AG04449 (cell line): ENCODE results near the gene GOLGA8O.
"Not testable (repeated sequence)": the region's sequence is repeated elsewhere in the genome, so short reads cannot be mapped to it uniquely, and the experiment has no call there.

Source experiments
- CTCF ChIA-PET: fragments of 350-600 bp; formaldehyde crosslinking; extraction: SDS; loops from one replicate; lab custom pipeline; 2021; ENCODE audit warnings: antibody characterized with exemption; lab: Yijun Ruan, JAX
- POLR2A ChIA-PET: fragments of 400-600, 350-600 bp; formaldehyde crosslinking; extraction: SDS; loops from one replicate; lab custom pipeline; 2020; ENCODE audit warnings: antibody characterized with exemption, inconsistent platforms; lab: Yijun Ruan, JAX
- DNase-seq: peaks from one replicate; pipeline ENCODE4 v3.0.0-alpha.2; 2010; ENCODE audit warnings: low read depth, low spot score
- H3K4me3 ChIP-seq: 2 replicates; pipeline ENCODE4 v1.5.1; 2011; ENCODE audit warnings: low read depth, mild to moderate bottlenecking, control low read depth, low read length

The GOLGA8O gene, protein sequence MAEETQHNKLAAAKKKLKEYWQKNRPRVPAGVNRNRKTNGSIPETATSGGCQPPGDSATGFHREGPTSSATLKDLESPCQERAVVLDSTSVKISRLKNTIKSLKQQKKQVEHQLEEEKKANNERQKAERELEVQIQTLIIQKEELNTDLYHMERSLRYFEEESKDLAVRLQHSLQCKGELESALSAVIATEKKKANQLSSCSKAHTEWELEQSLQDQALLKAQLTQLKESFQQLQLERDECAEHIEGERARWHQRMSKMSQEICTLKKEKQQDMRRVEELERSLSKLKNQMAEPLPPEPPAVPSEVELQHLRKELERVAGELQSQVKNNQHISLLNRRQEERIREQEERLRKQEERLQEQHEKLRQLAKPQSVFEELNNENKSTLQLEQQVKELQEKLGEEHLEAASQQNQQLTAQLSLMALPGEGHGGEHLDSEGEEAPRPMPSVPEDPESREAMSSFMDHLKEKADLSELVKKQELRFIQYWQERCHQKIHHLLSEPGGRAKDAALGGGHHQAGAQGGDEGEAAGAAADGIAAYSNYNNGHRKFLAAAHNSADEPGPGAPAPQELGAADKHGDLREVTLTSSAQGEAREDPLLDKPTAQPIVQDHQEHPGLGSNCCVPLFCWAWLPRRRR

DNA sequence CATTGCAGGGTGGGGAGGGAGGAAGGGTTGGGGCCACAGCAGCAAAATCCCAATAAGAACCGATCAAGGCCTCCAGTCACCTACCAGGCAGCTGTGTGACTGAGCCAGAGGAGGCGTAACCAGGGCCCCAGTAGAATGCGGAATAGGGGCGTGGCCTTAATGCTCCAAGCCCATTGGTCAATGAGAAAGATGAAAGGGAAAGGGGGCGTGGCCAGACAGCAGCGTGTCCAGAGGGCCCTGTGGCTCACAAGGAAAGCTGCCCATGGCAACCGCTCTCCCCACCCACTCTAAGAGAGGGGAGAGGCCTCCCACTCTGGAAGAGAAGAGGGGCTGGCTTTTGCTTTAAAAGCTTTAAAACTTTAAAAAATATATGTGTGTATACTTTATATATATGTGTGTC, at the start of gene GOLGA8O:
Gene GOLGA8O (minus strand): TSS at position 101 of the 400 bp plus-strand sequence. CDS start 98 bp downstream, at position 3.
- POLR2A ChIA-PET, H3K4me3 ChIP-seq: not testable (repeated sequence)

DNA sequence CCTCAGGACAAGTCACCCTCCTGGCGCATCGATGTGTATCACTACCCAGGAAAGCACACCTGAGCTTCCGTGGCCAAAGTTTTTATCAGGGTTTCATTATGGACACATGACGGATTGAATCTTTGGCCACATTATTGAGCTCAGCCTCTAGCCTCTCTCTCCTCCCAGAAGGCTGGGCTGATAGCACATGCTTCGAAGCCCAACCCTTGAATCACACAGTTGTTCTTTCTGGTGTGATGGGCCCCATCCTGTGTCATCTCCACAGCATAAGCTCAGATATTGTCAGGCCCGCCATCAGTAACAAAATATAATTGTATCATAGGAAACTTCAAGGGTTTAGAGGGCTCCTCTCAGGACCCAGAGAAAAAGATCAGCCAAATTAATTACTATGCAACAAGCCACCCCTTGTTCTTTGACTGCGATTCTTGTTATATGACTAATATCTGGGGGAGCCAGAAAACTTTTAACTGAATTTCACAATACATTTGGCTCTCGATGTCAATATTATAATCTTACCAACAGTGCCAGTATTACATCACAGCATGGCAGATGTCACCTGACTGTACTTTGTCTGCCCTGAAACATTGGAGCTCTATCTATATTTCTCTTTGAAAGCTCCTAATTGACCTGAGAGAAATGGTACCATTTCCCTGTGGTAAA, 48.8 kb upstream of the GOLGA8O start:
- DNase-seq, POLR2A ChIA-PET, H3K4me3 ChIP-seq, CTCF ChIA-PET: not testable (repeated sequence)

More for the DNA sequence above, at the start of gene GOLGA8O:
- DNase-seq, CTCF ChIA-PET: not testable (repeated sequence)

DNA sequence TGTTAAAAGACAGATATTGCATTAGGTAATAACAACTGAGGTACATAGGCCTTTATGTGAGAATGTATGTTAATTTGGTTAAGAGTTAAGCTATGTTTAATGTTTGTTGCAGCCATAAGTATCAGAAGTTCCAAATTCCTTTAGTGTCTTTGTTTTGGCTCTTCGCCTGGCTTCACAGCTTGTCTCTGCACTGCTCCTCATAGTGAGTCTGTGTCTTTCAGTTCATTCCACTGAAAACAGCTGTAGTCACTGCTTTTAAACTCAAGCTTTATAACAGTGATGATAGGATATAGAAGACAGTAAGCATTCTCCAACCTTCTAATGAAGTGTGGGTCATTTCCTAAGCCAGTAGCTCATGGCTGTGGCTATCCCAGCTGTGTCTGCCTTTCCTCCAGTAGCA, 47.5 kb upstream of the GOLGA8O start:
- POLR2A ChIA-PET, H3K4me3 ChIP-seq, CTCF ChIA-PET: not testable (repeated sequence)
- DNase-seq = peak; percentile 7

DNA sequence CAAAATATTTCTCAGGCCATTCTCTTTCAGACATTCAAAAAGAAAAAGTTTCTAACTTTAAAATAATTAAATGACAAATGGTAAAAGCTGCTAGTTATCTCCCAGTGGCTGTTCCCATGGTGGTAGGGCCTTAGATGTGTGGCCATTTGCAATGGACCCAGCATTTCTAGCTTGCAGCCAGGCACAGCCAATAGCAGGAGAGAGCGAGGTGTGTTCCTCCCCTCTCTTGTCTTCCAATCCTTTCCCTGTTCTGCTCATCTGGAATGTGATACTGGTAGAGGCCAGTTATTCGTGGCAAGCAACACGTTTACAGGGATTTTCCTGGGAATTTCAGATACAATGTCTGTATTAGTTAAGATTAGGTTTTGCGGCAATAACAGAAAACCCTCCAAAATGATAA, 37.3 kb upstream of the GOLGA8O start:
- CTCF ChIA-PET, POLR2A ChIA-PET, DNase-seq, H3K4me3 ChIP-seq: not testable (repeated sequence)

DNA sequence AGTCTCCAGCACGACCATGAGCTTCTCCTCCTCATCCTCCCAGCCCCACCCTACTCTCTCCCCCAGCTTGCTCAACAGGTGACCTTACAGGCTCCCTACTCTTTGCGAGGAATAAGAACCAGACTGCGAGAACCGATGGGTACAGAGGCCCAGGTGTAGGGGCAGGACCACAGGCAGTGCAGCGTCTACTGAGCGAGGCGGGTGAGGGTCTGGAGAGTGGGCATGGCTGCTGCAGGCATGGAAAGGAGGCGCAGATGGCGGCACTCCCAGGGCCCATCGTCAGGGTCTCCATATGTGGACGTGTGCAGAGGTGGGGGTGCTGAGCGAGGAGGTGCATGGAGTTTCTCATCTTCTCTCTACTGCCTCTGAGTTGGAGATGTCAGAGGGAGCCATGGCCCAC, 31.0 kb upstream of the GOLGA8O start:
- CTCF ChIA-PET, POLR2A ChIA-PET, DNase-seq, H3K4me3 ChIP-seq: not testable (repeated sequence)

DNA sequence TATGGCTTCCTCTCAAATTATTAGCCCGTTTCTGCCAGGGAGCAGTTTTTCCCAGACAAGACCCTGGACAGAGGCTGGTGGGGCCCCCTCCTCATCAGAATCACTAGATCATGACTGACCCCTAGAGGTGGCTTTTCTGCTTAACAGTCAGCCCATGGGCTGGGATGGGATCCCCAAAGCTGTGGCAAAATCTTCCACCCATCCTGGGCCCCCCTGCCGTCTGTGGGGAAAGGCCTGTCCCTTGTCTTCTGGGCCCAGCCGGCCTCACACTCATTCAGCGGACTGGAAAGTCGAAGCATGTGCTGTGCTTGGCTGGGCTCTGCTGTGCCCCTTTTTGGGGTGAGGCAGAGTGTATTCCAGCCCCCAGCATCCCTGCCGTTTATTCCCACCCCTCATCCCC, 27.9 kb upstream of the GOLGA8O start:
- DNase-seq, CTCF ChIA-PET, POLR2A ChIA-PET, H3K4me3 ChIP-seq: not testable (repeated sequence)

DNA sequence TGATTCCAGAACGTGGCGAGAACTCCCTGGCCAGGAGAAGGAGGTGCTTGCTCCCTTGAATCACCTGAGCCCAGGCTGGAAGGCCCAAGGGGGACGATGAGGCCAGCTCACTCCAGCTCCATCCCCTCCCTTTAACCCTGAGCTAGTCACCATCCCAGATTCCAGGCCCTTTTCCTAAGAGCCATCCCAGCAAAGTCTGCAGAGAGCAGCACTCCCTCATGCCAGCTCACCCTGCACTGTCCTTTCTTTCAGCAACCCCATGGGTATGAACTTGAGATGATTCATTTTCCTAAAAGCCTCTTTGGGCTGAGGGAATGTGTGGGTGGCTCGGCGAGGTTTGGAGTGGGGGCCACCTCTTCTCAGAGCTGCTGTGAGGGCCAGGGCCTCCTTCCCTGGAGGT, 26.2 kb upstream of the GOLGA8O start:
- DNase-seq, H3K4me3 ChIP-seq, CTCF ChIA-PET, POLR2A ChIA-PET: not testable (repeated sequence)

DNA sequence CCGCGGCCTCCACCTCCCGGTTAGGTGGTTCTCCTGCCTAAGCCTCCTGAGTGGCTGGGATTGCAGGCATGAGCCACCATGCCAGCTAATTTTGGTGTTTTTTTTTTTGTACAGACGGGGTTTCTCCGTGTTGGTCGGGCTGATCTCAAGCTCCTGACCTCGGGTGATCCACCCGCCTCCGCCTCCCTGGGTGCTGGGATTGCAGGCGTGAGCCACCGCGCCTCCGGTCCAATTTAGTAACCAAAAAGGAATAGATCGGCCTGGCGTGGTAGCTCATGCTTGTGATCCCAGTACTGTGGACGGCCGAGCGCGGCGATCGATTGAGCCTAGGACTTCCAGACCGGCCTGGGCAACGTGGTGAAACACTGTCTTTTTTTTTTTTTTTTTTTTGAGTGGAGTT, 12.6 kb upstream of the GOLGA8O start:
- POLR2A ChIA-PET, DNase-seq, CTCF ChIA-PET, H3K4me3 ChIP-seq: not testable (repeated sequence)

DNA sequence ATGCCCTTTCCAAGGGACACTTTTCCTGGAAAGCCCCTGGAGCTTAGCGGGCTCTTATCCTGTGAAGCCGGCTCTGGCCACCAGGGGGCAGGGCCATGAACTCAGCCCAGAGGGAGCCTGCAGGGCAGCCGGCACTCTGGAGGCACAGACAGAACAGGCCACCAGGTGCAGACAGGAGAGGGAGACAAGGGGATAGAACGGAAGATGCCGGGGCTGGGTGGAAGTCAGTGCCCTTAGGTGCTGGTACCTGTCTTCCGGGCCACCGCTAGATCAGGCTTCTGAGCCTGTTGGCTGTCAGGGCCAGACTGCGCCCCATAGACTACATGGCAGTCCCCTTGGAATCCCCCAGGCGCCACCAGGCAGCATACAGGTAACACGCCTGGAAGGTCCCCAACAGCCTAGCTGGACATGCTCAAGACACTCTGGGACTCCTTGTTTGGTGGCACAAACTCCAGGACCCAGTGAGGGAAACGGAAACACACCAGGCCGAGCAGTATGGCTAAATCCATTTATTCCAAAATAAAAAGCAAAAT, 14.9 kb downstream of the GOLGA8O start:
- CTCF ChIA-PET, H3K4me3 ChIP-seq, DNase-seq, POLR2A ChIA-PET: not testable (repeated sequence)

DNA sequence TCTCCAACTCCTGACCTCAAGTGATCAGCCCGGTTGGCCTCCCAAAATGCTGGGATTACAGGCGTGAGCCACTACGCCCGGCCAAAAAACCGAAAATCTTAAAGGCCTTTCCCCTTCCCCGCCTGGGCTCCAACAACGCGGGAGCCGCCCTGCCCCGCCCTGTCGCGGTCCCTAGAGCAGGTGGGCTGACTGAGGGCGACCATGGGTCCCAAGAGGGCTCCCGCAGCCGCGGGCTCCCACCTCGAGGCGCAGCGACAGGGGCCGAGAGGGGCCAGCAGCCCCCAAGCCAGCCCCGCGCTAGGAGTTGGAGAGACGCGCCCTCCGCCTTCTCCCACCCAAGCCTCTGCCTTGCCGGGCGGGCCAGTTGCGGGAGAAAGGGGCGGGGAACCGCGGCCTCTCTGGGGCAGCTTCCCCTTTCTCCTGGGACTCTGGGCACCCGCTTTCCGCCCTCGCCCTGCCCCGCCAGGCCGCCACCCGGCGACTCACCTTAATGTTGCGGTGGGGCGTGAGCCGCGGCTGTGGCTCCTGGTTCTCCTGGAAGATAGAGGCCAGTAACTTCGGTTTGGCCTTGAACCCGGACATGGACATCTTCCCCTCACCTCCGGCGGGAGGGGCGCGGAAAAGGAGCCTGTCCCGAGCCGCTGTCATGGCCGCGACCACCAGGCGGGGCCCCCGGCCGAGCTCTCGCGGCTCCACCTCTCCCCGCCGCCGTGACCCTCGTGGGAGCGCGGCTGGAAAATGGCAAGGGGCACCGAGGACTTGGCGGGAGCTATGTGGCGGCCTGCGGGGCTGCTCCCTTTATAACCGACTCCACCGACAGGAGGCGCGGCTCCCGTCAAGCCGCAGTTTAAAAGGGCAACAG, 21.1 kb downstream of the GOLGA8O start:
- CTCF ChIA-PET, H3K4me3 ChIP-seq, DNase-seq, POLR2A ChIA-PET: not testable (repeated sequence)

DNA sequence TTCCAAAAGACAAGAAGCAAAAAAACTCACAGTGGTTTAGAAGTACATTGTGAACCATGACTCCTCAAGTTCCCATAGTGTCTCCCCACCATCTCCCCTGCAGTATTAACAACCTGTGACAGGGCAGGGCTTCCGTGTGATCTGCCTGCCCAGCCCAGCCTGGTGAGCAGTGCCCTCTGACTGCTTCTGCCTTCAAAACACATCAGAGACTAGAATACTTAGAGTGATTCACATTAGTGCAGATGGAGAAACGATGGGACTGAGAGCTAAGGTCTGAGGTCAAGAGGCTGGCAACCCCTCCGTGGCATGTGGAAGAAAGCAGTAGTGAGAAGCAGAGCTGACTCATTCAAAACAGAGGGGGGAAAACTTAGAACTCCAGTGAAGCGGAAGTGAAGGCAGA, 27.8 kb downstream of the GOLGA8O start:
- H3K4me3 ChIP-seq, CTCF ChIA-PET, POLR2A ChIA-PET, DNase-seq: not testable (repeated sequence)

DNA sequence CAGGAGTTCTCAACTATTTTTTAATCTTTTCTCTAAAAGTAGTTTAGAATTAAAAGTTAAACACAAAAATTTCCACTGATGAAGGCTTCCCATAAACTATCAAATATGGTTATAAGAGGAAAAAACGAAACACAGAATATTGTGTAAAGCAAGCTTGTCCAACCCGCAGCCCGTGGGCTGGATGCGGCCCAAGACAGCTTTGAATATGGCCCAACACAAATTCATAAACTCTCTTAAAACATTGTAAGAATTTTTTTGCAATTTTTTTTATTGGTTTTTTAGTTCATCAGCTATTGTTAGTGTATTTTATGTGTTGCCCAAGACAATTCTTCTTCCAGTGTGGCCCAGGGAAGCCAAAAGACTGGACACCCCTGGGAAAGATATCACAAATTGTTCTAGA, 28.9 kb downstream of the GOLGA8O start:
- POLR2A ChIA-PET, CTCF ChIA-PET, DNase-seq, H3K4me3 ChIP-seq: not testable (repeated sequence)

DNA sequence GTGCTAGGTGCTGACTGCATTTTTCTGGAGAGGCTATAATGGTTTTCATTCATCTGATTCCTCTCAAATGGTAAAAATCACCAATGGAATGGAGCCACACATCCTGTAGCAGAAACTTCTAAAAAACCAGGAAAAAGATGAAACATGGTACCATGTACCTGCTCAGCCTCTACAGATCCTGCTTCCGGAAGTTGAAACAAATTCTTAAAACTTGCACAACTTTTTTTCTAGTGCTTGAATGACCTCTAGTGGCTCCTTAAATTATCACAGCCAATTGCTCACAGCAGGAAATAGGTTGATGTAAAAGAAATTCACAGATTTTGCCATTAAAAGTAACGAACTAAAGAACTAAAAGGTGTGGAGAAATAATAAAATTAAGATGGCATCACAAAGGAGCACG, 47.5 kb downstream of the GOLGA8O start:
- H3K4me3 ChIP-seq, POLR2A ChIA-PET, DNase-seq, CTCF ChIA-PET: not testable (repeated sequence)

DNA sequence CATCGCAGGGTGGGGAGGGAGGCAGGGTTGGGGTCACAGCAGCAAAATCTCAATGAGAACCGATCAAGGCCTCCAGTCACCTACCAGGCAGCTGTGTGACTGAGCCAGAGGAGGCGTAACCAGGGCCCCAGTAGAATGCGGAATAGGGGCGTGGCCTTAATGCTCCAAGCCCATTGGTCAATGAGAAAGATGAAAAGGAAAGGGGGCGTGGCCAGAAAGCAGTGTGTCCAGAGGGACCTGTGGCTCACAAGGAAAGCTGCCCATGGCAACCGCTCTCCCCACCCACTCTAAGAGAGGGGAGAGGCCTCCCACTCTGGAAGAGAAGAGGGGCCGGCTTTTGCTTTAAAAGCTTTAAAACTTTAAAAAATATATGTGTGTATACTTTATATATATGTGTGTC, 52.2 kb downstream of the GOLGA8O start, which contains the start of gene GOLGA8K:
Gene GOLGA8K (minus strand): TSS at position 101 of the 400 bp plus-strand sequence. CDS start 98 bp downstream, at position 3.
- POLR2A ChIA-PET, DNase-seq, CTCF ChIA-PET, H3K4me3 ChIP-seq: not testable (repeated sequence)

DNA sequence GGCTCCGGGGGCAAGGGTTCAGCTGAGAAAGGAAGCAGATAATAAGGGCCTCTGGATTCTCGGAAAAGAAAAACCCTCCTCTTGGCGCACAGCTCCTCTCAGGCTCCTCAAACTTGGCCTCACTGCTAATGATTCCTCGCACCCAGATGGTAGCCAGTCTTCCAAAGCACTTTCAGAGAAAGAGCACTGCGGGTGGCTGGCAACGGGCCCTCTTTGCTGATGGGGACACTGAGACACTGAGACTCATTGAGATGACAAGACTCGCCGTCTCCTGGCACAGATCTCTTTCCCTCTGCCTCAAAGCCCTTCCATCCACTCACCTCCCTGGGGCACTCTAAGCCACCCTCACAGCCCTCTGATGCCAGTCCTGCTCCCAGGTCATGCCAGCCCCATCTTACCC, 58.9 kb downstream of the GOLGA8O start:
- DNase-seq, CTCF ChIA-PET, H3K4me3 ChIP-seq, POLR2A ChIA-PET: not testable (repeated sequence)
